OCI-LY1 (cell line): ENCODE data around the gene ADGRV1.

Experiments
- H2AFZ ChIP-seq: fragments of 200-600 bp; sonication (generic), shearing (Covaris generic); 2 replicates; pipeline ENCODE4 v1.6.0; 2014; ENCODE audit warnings: antibody characterized with exemption, mild to moderate bottlenecking, low read length
- H3F3A ChIP-seq: fragments of 200-600 bp; sonication (generic), shearing (Covaris generic); 2 replicates; pipeline ENCODE4 v1.6.0; 2014; ENCODE audit warnings: mild to moderate bottlenecking, antibody characterized with exemption, low read length, moderate library complexity; ENCODE audit not compliant: insufficient read depth
- H3K27ac ChIP-seq: fragments of 200-600 bp; sonication (generic); 2 replicates; pipeline ENCODE4 v1.5.1; 2014; ENCODE audit warnings: low read length, mixed run types, mild to moderate bottlenecking, low read depth; ENCODE audit not compliant: poor library complexity, severe bottlenecking
- H3K27me3 ChIP-seq: fragments of 200-600 bp; sonication (generic); 2 replicates; pipeline ENCODE4 v1.6.0; 2014; ENCODE audit warnings: antibody characterized with exemption, mild to moderate bottlenecking, low read length, moderate library complexity; ENCODE audit not compliant: insufficient read depth
- H3K36me3 ChIP-seq: fragments of 200-600 bp; sonication (generic); 2 replicates; pipeline ENCODE4 v1.6.1; 2014; ENCODE audit warnings: mild to moderate bottlenecking, antibody characterized with exemption, low read length, moderate library complexity, mixed read lengths; ENCODE audit not compliant: insufficient read depth
- H3K4me1 ChIP-seq: fragments of 200-600 bp; sonication (generic); 2 replicates; pipeline ENCODE4 v1.5.1; 2014; ENCODE audit warnings: mild to moderate bottlenecking, low read length, moderate library complexity; ENCODE audit not compliant: insufficient read depth, severe bottlenecking
- H3K4me2 ChIP-seq: fragments of 200-600 bp; sonication (generic), shearing (Covaris generic); 2 replicates; pipeline ENCODE4 v1.6.1; 2014; ENCODE audit warnings: low read length
- H3K4me3 ChIP-seq: fragments of 200-600 bp; sonication (generic); 2 replicates; pipeline ENCODE4 v1.5.1; 2014; ENCODE audit warnings: low read length, low read depth, mild to moderate bottlenecking, mixed read lengths; ENCODE audit not compliant: poor library complexity, severe bottlenecking
- H3K79me2 ChIP-seq: fragments of 200-600 bp; shearing (Covaris generic); 2 replicates; pipeline ENCODE4 v1.6.1; 2016; ENCODE audit warnings: mixed run types, low read length, mixed read lengths; ENCODE audit not compliant: insufficient read depth
- H3K9ac ChIP-seq: fragments of 200-600 bp; sonication (generic), shearing (Covaris generic); 2 replicates; pipeline ENCODE4 v1.6.1; 2014; ENCODE audit warnings: mild to moderate bottlenecking, low read length, mixed read lengths
- H3K9me2 ChIP-seq: fragments of 200-600 bp; sonication (generic), shearing (Covaris generic); 2 replicates; pipeline ENCODE4 v1.6.1; 2014; ENCODE audit warnings: low read depth, mild to moderate bottlenecking, low read length, mixed read lengths
- H3K9me3 ChIP-seq: fragments of 200-600 bp; shearing (Covaris generic); 2 replicates; pipeline ENCODE4 v1.6.1; 2014; ENCODE audit warnings: low read length, mixed read lengths
- H4K20me1 ChIP-seq: fragments of 200-600 bp; sonication (generic), shearing (Covaris generic); 2 replicates; pipeline ENCODE4 v1.6.0; 2016; ENCODE audit warnings: mild to moderate bottlenecking, low read length; ENCODE audit not compliant: insufficient read depth
- EZH2 ChIP-seq: fragments of 200-600 bp; sonication (generic), shearing (Covaris generic); IDR thresholded peaks from 2 replicates; pipeline ENCODE4 v1.8.0; 2017; ENCODE audit warnings: borderline replicate concordance, mixed run types, mild to moderate bottlenecking, antibody characterized with exemption, low read length, moderate library complexity, mixed read lengths
- TF ChIP-seq, protein P1 (sequence below): fragments of 200-600 bp; sonication (generic), shearing (Covaris generic); IDR thresholded peaks from 2 replicates; pipeline ENCODE4 v1.5.1; 2017; ENCODE audit warnings: mild to moderate bottlenecking, antibody characterized with exemption, low read length, moderate library complexity, mixed read lengths

The ADGRV1 gene

DNA sequence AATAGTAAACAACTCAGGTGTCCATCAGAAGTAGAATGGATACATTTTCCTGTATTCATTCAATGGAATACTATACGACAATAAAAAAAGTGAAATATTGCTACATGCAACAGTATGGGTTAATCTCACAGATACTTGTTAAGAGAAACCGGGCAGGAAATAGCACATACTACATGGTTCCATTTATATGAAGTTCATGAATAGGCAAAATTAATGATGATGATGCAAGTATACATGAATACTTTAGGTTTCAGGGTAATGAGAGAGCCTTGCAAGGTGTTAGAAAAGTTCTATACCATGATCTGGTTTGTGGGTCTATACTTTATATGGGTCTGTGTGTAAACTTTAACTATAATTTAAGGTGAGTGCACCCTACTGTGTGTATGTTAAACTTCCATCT is 390.4 kb downstream of the ADGRV1 start:
- TF ChIP-seq, protein P1, sequence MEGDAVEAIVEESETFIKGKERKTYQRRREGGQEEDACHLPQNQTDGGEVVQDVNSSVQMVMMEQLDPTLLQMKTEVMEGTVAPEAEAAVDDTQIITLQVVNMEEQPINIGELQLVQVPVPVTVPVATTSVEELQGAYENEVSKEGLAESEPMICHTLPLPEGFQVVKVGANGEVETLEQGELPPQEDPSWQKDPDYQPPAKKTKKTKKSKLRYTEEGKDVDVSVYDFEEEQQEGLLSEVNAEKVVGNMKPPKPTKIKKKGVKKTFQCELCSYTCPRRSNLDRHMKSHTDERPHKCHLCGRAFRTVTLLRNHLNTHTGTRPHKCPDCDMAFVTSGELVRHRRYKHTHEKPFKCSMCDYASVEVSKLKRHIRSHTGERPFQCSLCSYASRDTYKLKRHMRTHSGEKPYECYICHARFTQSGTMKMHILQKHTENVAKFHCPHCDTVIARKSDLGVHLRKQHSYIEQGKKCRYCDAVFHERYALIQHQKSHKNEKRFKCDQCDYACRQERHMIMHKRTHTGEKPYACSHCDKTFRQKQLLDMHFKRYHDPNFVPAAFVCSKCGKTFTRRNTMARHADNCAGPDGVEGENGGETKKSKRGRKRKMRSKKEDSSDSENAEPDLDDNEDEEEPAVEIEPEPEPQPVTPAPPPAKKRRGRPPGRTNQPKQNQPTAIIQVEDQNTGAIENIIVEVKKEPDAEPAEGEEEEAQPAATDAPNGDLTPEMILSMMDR = no peak
- no peak for TF ChIP-seq EZH2
- Histone ChIP-seq H3K36me3 (no peaks in the 10 kb centered on the region), H3F3A (no peaks in the 10 kb centered on the region), H4K20me1 (no peaks in the 10 kb centered on the region), H3K9me3 (no peaks in the 10 kb centered on the region), H3K4me1 (no peaks in the 10 kb centered on the region), H3K27me3 (no peaks in the 10 kb centered on the region), H3K4me2 (no peak overlapping the region), H3K79me2 (no peaks in the 10 kb centered on the region), H3K4me3 (no peak overlapping the region), H3K9me2 (no peaks in the 10 kb centered on the region), H3K27ac (no peak overlapping the region), H2AFZ (no peak overlapping the region), H3K9ac (no peak overlapping the region)

DNA sequence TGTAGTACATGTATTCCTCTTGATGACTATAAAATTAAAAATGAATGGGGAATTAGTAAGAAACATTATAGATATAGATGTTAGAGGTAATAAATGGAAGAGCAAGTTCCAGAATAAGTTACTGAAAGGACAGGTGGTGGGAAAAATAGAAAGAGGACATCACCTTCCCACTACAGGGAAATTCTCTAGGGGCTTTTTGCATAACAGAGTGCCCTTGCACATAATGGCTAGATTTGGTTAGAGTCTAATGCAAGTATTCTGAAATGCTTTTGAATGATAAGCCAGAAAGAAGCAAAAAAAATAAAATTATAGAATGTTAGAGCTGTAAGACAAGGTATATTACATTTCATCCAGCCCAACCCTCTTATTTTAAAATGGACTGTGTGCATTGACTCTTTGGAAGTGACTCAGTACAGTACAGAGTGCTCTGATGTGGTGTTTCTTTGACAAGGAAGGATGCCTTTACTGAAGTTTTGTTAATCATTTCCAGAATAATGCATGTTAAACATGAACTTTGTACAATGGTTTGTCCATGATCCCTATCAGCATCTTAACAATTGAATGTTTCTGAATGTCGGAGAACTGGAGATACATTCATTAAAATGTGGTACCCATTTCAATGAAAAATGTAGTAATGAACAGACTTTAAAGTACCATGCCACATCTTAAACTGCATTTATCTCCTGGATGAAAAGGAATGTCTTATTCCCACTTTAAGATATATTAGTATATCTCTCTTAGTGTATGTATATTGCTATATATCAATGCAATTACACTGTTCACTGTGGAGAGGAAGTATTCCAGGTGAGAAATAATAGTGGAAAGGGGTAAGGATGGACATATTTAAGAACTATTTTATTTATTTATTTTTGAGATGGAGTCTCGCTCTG is 391.1 kb downstream of the ADGRV1 start:
- no peaks in the 10 kb centered on the region for H3K36me3 ChIP-seq
- H3K79me2 ChIP-seq = no peaks in the 10 kb centered on the region
- H4K20me1 ChIP-seq = no peaks in the 10 kb centered on the region
- no peaks in the 10 kb centered on the region for H3K4me1 ChIP-seq
- no peak overlapping the region for H3K4me2 ChIP-seq
- no peaks in the 10 kb centered on the region for H3K27me3 ChIP-seq
- H3K9ac ChIP-seq = no peak overlapping the region
- no peak for TF ChIP-seq EZH2
- TF ChIP-seq, protein P1 = no peak
- no peaks in the 10 kb centered on the region for H3F3A ChIP-seq
- H3K9me3 ChIP-seq = no peaks in the 10 kb centered on the region
- H3K9me2 ChIP-seq = no peaks in the 10 kb centered on the region
- no peak overlapping the region for H3K27ac ChIP-seq
- no peak overlapping the region for H2AFZ ChIP-seq
- H3K4me3 ChIP-seq = no peak overlapping the region

DNA sequence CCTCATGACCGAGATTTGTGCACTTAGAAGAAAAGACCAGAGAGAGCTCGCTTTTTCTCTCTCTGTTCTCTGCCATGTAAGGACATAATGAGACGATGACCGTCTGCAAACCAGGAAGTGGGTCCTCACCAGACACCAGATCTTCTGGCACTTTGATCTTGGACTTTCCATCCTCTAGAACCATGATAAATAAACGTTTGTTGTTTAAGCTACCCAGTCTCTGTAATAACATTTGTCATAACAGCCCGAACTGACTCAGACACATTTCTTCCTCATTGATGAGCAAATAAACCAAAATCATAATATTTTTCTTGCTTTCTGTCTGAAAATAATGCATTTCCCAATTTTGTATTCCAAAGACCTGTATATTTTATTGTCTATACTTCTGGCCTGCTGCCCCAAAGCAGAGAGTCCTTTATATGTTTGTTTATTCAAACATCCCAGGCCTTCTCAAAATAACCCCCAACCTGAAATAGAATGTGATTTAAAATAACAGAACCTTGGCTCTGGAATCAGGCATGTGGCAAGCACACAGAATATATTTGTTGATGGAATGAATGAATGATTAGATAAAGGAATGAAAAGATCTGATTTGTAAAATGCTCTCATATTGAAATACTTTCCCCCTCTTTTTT is 396.5 kb downstream of the ADGRV1 start:
- Histone ChIP-seq H2AFZ (no peak overlapping the region), H3K9me3 (no peaks in the 10 kb centered on the region), H4K20me1 (no peaks in the 10 kb centered on the region), H3K4me1 (no peaks in the 10 kb centered on the region), H3K27me3 (no peaks in the 10 kb centered on the region), H3K4me2 (no peak overlapping the region), H3K79me2 (no peaks in the 10 kb centered on the region), H3K27ac (no peak overlapping the region), H3K9me2 (no peaks in the 10 kb centered on the region), H3F3A (no peaks in the 10 kb centered on the region), H3K9ac (no peak overlapping the region), H3K36me3 (no peaks in the 10 kb centered on the region), H3K4me3 (no peak overlapping the region)
- no peak for TF ChIP-seq EZH2
- TF ChIP-seq, protein P1 = no peak
